Activated T-cell treated with anti-CD3 and anti-CD28 coated beads, Interleukin-2, amount 50 U/mL, for 72 hours (primary cell): ENCODE data around the gene SETD3. TPM values are rescaled to one million over a fixed set of nuclear protein-coding genes. Genes with fewer than 3 reads are reported as not detected.
"Not testable (repeated sequence)": the region's sequence is repeated elsewhere in the genome, so short reads cannot be mapped to it uniquely, and the experiment has no call there.

Source experiments
- ATAC-seq, 2 donors: fragments of 150-1000 bp; cut with Tn5 transposase; replicated peaks in 1 of 2; 2 replicates each; pipeline ENCODE4 v1.10.0; 2021; ENCODE audit warnings: moderate library complexity in 2 of 2, mild to moderate bottlenecking in 1 of 2
- DNase-seq, 2 donors: peaks; one replicate each; pipeline ENCODE4 v3.0.0; 2021 to 2022; ENCODE audit warnings: mixed read lengths in 1 of 2
- H3K27ac Mint-ChIP-seq: one replicate; pipeline ENCODE4 v1.8.0; 2022; ENCODE audit warnings: mild to moderate bottlenecking, moderate library complexity, mixed read lengths
- H3K27me3 Mint-ChIP-seq: one replicate; pipeline ENCODE4 v1.8.0; 2022; ENCODE audit warnings: low read depth, mixed read lengths
- H3K36me3 Mint-ChIP-seq, 2 donors: one replicate each; pipeline ENCODE4 v1.8.0; 2022; ENCODE audit warnings: mixed read lengths in 2 of 2, mild to moderate bottlenecking in 1 of 2; ENCODE audit not compliant: insufficient read depth in 2 of 2
- H3K4me1 Mint-ChIP-seq: one replicate; pipeline ENCODE4 v1.8.0; 2022; ENCODE audit warnings: low read depth, mixed read lengths
- H3K4me3 Mint-ChIP-seq, 2 donors: one replicate each; pipeline ENCODE4 v1.8.0; 2022; ENCODE audit warnings: mild to moderate bottlenecking in 2 of 2, mixed read lengths in 2 of 2, moderate library complexity in 2 of 2
- H3K9me3 Mint-ChIP-seq, 2 donors: one replicate each; pipeline ENCODE4 v1.8.0; 2022; ENCODE audit warnings: mixed read lengths in 2 of 2
- total RNA-seq, 2 donors: library from RNA; stranded (reverse); gene quantifications; one replicate each; pipeline ENCODE4 v1.2.3, GENCODE V29; 2022

SETD3 gene
- total RNA-seq, 2 donors from 2014 or later, result 48.0 to 49.6 TPM

DNA sequence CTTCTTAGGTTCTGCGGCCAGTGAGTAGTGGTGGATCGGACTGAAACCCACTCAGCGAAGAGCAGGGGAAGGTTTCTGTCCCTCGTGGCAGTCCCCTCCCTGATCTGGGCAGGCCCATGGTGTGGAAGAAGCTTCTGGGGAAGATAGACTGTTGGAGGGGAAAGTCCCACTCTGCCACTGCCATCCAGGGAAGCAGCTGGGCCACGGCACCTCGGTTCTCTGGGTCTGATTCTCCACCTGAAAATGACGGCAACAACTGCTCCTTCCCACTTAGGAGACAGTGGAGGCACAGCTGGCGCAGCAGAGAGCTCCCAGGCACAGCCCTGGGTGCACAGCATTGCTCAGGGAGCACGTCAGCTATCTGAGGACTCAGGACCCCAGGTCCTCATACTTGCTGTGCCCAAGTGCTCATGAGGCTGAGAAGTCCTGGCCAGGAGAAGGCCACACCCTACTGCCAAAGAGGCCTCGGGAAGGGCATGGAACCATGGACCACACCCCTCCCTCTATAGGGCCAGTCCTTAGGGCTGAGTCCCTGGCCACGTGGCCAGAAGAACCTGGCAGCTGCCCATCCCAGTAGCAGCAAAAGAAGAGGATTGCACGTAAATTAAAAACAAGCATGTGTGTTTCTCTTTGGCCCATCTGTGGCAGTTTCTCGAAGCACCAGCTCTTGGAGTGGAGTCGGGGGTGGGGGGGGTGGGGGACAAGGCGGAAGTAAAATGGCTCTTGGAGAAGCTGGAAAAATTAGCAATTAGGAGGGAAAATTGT, 123.3 kb downstream of the SETD3 start:
- no peaks in the 10 kb centered on the region for H3K4me1 Mint-ChIP-seq
- ATAC-seq (no peak), DNase-seq (no peak)
- no peak overlapping the region for H3K27ac Mint-ChIP-seq
- H3K9me3 Mint-ChIP-seq, result no peaks in the 10 kb centered on the region
- no peaks in the 10 kb centered on the region for H3K27me3 Mint-ChIP-seq
- H3K36me3 Mint-ChIP-seq, result no peaks in the 10 kb centered on the region
- no peak overlapping the region for H3K4me3 Mint-ChIP-seq

DNA sequence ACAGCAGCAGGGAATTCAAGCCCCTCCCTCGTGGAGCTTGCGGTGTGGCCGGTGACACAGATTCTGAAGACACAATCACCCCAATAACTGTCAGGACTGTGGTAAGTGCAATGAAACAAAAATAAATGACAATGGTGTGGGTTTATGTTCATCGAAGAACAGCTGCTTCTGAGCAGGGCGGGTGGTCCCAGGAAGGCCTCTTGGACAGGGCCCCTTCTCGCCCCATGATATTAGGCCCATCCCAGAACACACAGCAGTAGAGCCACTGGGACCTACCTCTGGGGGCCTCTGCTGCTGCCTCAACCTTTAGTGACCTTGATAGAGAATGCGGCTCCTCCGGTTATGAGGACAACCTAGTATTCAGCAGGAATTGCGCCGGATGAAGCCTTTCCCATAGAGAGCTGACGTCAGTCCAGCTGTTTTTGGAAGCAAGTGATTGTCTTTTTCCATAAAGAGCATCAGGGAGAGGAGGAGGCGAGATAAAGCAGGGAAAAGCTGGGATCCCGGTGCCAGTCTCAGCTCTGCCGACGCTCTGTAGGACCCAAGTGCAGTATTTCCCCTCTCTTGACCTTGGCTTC, 124.5 kb downstream of the SETD3 start:
- Mint-ChIP-seq H3K9me3 (no peaks in the 10 kb centered on the region), H3K27me3 (no peaks in the 10 kb centered on the region), H3K36me3 (no peaks in the 10 kb centered on the region), H3K4me3 (no peak overlapping the region), H3K4me1 (no peaks in the 10 kb centered on the region), H3K27ac (no peak overlapping the region)
- ATAC-seq, result no peak
- no peak for DNase-seq

DNA sequence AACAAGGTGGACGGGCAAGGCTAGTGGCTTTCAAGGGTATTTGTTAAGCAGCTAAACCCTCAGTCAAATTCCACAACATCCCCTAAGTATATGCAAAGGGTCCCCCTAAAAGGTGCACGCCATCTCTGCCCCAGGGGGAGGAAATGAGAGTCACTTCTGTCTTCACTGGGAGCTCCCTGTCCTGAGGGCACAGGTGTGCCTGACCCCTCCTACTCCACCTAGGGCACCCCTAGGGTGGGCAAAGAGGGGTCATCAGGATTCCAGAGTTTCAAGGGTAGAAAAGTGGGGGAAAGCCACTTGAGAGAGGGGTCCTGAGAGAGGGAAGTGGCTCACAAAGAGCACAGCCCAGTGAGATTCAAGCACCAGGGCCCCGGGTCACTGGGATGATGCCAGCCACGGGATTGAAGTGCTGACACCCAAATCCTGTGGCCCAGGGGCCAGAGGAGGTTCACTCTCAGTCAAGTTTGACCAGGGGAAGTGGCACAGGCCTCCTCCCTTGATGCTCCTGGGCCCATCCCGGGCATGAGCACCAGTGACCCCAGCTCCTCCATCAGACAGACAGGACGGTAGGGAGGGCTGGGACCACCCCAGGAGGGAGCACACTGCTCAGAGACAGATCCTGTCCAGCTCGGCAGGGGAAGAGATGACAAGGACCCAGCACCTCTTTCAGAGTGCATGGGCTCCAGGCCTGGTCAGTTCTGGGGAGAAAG, 126.3 kb downstream of the SETD3 start:
- Mint-ChIP-seq H3K27me3 (no peaks in the 10 kb centered on the region), H3K9me3 (no peaks in the 10 kb centered on the region), H3K36me3 (no peaks in the 10 kb centered on the region), H3K27ac (no peak overlapping the region), H3K4me1 (no peaks in the 10 kb centered on the region), H3K4me3 (no peak overlapping the region)
- DNase-seq, result no peak
- ATAC-seq, result no peak

DNA sequence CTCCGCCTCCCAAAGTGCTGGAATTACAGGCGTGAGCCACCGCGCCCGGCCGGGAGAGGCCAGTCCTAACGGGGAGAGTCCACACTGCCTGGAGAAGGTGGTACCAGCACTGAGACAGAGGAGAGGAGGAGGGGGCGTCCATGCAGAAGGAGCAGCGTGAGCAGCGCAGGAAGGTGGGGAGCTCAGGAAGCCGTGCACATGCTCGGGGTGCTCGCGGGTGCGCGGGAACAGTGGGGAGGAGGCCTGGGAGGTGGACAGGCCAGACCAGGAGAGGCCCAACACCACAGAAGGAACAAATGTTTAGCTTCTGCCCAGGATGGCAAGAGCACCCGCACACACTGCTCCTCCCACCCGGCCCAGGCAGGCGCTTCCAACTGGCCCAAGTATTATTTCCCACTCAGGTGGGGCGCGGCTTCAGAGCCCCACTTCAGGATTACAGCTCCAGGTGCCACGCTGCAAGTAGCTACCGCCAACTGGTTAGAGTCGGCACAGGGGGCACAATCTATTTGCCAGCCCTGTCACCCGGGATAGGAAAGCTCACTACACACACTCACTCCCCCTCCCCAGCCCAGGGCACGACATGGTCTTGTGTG, 127.9 kb downstream of the SETD3 start:
- Mint-ChIP-seq H3K27me3 (no peaks in the 10 kb centered on the region), H3K4me1 (no peaks in the 10 kb centered on the region), H3K27ac (no peak overlapping the region)

DNA sequence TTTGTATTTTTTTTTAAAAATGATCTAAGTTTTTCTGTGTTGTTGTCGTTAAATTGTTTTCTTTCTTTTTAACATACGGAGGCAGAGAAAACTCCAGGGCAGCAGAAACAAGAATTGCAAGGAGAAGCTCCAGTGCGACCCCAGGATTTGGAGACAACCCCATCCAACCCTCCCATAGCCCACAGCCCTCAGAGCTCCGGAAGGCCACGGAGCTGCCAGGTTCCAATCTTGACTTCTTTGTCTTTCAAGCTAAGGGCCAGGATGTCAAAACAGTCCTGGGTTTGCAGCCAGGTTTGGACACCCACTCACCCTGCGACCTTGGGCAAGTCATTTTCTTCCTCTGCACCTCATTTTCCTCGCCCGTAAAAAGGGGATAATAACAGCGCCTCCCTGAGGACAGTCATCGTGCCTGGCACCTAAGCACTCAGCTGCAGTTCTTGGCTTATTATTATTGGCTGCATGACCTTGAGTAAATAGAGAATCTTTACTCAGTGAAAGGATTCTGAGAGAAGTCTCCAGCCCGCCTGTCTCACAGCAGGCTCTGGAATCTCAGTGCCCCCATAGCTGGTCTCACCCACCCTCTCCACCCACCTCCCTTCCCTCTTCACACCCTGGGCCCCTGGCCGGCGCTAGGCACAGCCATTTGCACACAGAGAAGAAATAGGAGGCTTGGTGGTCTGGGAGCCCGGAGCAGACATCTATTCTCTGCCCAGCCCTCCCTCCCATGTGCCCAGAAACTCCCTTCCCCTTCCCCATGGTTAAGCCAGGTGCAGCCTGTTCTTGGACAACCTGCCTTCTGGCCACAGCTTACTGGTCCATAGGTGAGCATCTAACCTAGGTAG, 129.3 kb downstream of the SETD3 start:
- Mint-ChIP-seq H3K27me3 (no peaks in the 10 kb centered on the region), H3K4me1 (no peaks in the 10 kb centered on the region), H3K36me3 (no peaks in the 10 kb centered on the region), H3K27ac (no peak overlapping the region), H3K4me3 (no peak overlapping the region), H3K9me3 (no peaks in the 10 kb centered on the region)
- DNase-seq (no peak), ATAC-seq (no peak)

More for the DNA sequence above, 127.9 kb downstream of the SETD3 start:
- ATAC-seq (no peak), DNase-seq (no peak)
- Mint-ChIP-seq H3K4me3 (no peak overlapping the region), H3K36me3 (no peaks in the 10 kb centered on the region), H3K9me3 (no peaks in the 10 kb centered on the region)

DNA sequence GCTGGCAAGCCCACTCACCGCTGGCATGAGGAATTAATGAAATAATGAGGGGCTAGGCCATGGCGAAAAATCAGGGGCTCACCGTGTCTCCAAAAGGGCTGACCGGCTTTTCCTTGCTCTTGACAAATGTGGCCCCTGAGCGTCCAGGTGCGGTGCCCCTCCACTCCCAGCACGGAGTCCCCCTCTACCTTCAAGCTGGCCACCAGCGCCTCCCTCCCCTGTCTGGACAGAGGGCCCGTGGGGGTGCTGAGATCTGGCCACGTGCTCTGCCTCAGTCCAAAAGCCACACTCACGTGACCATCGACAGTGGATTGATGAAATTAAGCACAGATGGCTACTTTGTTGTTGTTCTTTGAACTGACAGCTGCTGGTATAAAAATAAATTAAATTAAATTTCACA, 129.9 kb downstream of the SETD3 start:
- Mint-ChIP-seq H3K4me1 (no peaks in the 10 kb centered on the region), H3K36me3 (no peaks in the 10 kb centered on the region), H3K9me3 (no peaks in the 10 kb centered on the region), H3K27ac (no peak overlapping the region), H3K27me3 (peaks cover 2% of the 10 kb centered on the region), H3K4me3 (no peak overlapping the region)
- no peak for DNase-seq
- ATAC-seq, result no peak

DNA sequence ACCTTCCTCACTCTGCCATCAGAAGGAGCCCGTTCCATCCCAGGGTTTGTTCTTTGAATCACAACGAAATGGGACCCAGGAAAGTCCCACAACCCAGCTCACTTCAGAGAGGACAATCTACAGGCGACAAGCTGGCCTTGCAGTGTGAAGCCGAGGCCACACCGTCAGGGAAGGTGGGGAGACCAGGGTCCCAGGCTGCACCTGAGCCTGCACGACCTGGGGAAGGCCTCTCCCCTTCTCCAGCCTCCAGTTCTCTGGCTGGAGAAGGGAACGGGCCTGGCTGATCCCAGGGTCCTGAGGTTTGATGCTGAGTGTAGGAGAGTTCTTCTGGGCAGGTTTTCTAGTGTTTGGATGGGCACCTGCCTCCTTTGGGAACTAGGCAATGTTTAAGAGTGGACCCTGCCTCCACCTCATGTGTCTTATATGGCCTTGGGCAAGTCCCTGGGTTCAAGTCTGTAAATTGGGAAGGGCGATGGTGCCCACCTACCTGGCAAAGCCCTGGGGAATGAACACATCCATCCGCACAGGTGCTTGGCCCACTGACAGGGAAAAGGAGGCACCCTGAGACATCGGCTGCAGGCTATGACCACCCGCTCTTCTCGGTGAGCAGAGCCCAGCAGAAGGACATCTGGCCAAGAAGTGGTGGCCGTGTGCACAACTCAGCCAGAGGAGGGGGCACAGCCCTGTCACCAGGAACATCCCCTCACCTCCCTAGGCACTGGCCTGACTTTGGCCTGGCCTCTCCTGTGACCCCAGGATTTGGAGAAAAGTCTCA, 130.8 kb downstream of the SETD3 start:
- no peaks in the 10 kb centered on the region for H3K36me3 Mint-ChIP-seq
- H3K4me1 Mint-ChIP-seq, result no peaks in the 10 kb centered on the region
- H3K9me3 Mint-ChIP-seq, result no peaks in the 10 kb centered on the region
- H3K4me3 Mint-ChIP-seq, result no peak overlapping the region
- no peak for DNase-seq
- ATAC-seq, result no peak
- H3K27ac Mint-ChIP-seq, result no peak overlapping the region
- H3K27me3 Mint-ChIP-seq, result peaks cover 5% of the 10 kb centered on the region

DNA sequence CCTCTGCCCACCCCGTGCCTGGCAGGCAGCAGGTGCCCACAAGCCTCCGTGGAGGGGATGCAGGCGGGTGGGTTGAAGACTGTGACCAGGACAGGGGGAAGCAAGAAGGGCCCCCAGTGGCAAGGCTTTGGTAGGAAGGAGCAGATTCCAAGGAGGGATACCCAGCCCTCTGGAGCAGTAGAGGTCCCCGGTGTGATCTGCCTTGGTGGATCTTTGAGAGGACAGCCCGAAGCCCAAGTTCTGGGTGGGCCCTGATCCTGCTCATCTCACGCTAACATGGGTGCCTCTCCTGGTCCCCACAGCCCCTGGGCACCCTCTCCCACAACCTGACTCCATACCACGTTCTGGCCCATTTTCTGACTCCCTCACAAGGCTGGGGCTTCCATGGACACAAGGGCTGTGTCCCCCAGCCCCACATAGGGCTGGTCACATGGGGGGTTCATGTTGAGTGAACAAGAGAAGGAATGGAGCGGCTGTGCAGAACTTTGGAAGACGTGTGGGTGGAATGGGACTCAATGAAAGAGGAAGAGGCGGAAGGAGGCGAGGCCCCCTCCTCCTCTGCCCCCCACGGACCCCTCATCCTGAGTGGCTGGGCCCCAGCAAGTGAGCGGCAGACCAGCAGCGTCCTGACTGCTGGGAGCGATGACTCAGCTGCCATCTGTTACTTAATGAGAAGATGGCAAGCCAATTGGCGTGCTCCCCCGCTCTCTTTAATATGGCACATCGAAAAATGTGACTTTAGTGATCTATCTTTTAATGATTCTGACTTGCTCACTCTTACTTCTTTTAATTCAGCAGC, 131.6 kb downstream of the SETD3 start:
- DNase-seq (no peak), ATAC-seq (no peak)
- no peaks in the 10 kb centered on the region for H3K36me3 Mint-ChIP-seq
- H3K9me3 Mint-ChIP-seq, result no peaks in the 10 kb centered on the region
- H3K27ac Mint-ChIP-seq, result no peak overlapping the region
- H3K4me1 Mint-ChIP-seq, result no peaks in the 10 kb centered on the region
- peaks cover 5% of the 10 kb centered on the region for H3K27me3 Mint-ChIP-seq
- no peak overlapping the region for H3K4me3 Mint-ChIP-seq

DNA sequence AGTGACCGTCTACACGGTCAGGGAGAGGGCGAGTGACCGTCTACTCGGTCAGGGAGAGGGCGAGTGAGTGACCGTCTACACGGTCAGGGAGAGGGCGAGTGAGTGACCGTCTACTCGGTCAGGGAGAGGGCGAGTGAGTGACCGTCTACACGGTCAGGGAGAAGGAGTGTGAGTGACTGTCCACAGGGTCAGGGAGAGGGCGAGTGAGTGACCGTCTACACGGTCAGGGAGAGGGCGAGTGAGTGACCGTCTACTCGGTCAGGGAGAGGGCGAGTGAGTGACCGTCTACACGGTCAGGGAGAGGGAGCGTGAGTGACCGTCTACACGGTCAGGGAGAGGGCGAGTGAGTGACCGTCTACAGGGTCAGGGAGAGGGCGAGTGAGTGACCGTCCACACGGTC, 132.4 kb downstream of the SETD3 start:
- H3K27ac Mint-ChIP-seq, H3K4me1 Mint-ChIP-seq, ATAC-seq, DNase-seq, H3K4me3 Mint-ChIP-seq, H3K36me3 Mint-ChIP-seq, H3K9me3 Mint-ChIP-seq, H3K27me3 Mint-ChIP-seq: not testable (repeated sequence)
